ENCODE results near the gene NINJ1. TPM values are rescaled to one million over a fixed set of nuclear protein-coding genes. Genes with fewer than 3 reads are reported as not detected.
"Not testable (repeated sequence)": the region's sequence is repeated elsewhere in the genome, so short reads cannot be mapped to it uniquely, and the experiment has no call there.

Gene NINJ1
- total RNA-seq, 4 donors from 2014 or later = 58.8 to 81.6 (median 75.2) TPM

DNA sequence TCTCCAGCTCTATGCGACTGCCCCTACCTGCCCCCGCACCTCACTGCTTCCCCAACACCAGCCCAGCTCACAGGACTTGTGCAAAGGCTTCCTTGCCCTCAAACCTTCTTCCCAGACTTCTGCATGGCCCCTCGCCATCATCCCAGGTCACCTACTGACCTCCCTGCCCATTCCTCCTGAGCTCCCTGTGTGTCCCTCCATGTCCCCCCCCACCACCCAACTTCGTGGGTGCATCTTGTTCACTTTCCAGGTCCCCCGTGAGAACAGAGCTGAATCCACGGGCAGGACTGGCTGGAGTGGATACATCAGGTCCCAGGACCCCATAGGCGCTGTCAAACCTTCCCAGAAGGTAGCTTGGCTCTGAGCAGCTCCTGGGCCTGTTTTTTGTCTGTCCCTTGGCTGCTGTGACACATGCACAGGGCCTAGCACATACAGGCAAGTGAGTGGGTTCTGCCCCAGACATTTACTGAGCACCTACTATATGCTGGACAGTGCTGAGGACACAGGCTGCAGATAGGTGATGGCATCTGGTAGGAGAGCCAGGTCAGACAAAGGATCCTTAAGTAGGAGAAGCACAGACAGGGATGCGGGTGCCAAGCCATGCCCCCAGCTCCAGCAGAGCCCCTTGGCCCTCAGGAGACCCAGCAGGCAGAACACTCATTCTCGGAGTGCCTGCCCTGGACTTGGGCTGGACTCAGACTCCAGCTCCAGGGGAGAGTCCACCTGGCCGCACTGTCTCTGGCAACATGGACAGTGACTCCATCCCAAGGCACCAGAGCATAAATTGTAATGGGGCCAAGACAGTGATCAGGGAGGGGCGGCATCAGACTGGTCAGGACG lies 15.0 kb downstream of the NINJ1 start:
- peaks cover 0 to 41% of the 10 kb centered on the region in 2 donors for H3K36me3 ChIP-seq
- no peaks in the 10 kb centered on the region for H3K27me3 ChIP-seq
- no peak for ATAC-seq
- TF ChIP-seq EP300 (IDR thresholded peaks at IDR 0.05) = no peak
- TF ChIP-seq POLR2A (IDR thresholded peaks at IDR 0.05) = no peak
- no peak for TF ChIP-seq POLR2AphosphoS5 (IDR thresholded peaks at IDR 0.05)
- TF ChIP-seq CTCF (IDR thresholded peaks at IDR 0.05) = no peak
- H3K27ac ChIP-seq = peak overlapping the region in 3 of 4 donors; percentile 81 to 87 (median 82)
- H3K4me3 ChIP-seq = no peak overlapping the region
- no peaks in the 10 kb centered on the region for H3K9me3 ChIP-seq
- peaks cover 3 to 43% (median 17%) of the 10 kb centered on the region in 3 donors for H3K4me1 ChIP-seq
- WGBS, 2 donors (ENCODE audit: low coverage in 1 of 2) = 79 to 85% methylated on average over 2 to 9 of the region's 12 CpGs

DNA sequence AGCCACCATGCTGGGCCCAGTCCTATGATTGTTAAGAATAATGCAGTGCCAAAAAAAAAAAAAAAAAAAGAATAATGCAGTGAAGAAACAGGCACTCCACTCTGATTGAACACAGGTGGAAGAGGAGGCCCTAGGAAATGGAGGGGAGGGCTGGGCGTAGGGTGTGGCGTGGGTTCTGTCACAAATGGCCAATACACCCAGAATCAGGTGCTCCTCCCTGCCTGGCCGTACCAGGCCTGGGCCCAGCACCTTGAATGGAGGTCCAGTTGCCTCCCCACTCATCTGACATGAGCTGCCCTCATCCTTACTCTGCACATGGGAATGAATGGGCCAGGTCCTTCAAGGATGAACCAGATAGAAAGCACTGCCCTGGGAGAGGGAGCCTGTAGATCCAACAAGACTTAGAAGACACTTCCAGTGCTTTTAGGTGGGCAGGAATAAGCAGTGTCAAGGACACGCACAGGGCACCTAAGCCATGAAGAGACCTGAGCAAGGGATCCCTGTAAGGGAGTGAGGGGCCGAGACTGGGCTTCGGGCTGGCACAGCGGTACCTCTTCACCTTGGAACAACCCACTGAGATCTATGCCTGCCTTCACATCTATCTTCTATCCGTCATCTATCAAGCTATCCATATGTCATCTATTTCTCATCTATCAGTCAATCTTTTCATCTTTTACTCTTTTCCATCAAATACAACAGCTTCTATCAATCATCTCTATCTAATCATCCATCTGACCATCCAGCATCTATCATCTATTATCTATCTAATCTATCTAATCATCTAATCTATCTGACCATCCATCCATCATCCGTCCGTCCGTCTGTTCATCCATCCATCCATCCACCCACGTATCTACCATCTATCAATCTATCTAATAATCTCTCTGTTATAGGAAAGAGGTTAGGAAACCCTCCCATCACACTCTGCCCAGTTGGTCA lies 15.9 kb downstream of the NINJ1 start:
- TF ChIP-seq POLR2AphosphoS5 (IDR thresholded peaks at IDR 0.05) (no peak), EP300 (IDR thresholded peaks at IDR 0.05) (no peak), CTCF (IDR thresholded peaks at IDR 0.05) (no peak), POLR2A (IDR thresholded peaks at IDR 0.05) (no peak)
- H3K4me1 ChIP-seq = peaks cover 3 to 43% (median 17%) of the 10 kb centered on the region in 3 donors
- no peak overlapping the region for H3K4me3 ChIP-seq
- H3K36me3 ChIP-seq = peaks cover 0 to 41% of the 10 kb centered on the region in 2 donors
- H3K27me3 ChIP-seq = no peaks in the 10 kb centered on the region
- no peak overlapping the region for H3K27ac ChIP-seq
- WGBS, 2 donors (ENCODE audit: low coverage in 1 of 2) = 94 to 96% methylated on average over 8 of the region's 12 CpGs
- ATAC-seq = no peak
- H3K9me3 ChIP-seq = no peaks in the 10 kb centered on the region

- 88 to 100% methylated on average over 1 to 9 of the region's 9 CpGs for WGBS, 2 donors (ENCODE audit: low coverage in 1 of 2)
- H3K27me3 ChIP-seq, H3K4me3 ChIP-seq, H3K9me3 ChIP-seq, ATAC-seq, H3K27ac ChIP-seq: not testable (repeated sequence)
- H3K36me3 ChIP-seq = peaks cover 0 to 41% of the 10 kb centered on the region in 2 donors
- peaks cover 3 to 39% (median 17%) of the 10 kb centered on the region in 3 donors for H3K4me1 ChIP-seq
Observed at GRCh38 chr9:93117521-93117920, 16.5 kb downstream of the NINJ1 start.

DNA sequence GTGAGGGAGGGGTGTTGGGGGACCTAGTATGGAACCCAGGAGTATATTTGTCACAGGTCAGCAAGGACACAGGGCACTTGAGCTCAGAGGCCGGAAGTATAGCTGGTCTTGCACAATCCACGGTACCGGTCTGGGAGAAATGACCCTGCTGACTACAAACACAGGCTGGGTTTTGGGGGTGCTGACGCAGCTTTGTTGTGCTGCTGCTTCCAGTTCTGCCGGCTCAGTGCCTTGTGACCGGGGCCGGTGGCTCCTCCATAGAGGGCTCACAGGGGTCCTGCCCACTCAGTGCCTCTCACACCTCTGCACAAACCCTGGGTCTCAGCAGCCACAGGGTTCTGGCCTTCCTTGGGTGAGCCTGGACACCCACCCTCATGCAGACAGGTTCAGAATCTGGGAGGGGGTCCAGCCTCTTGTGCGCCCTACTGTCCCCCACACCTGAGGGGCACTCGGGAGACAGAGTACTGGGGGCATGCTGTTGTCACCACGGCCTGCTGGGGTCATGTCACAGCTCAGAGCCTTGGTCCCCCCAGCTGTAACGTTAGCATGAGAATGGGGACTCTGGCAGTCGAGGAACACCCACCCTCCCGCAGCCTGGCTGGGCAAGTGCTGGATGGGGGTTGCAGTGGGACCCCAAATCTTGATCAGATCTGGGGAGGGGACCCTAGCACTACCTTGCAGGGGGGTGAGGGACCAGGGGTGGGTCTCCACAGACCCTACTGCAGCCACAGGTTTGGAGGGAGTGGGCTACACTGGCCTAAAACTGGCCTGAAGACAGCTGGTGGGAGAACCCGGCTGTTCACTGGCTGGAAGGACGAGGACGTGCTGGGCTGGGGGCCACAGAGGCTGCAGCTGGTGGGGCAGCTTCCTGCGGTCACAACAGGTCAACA lies 17.7 kb downstream of the NINJ1 start:
- peak; percentile 48 for ATAC-seq
- peak overlapping the region in 2 of 4 donors; percentile 18 to 62 for H3K27ac ChIP-seq
- no peaks in the 10 kb centered on the region for H3K9me3 ChIP-seq
- TF ChIP-seq POLR2A (IDR thresholded peaks at IDR 0.05) (peak in 1 of 2 donors; percentile 10), EP300 (IDR thresholded peaks at IDR 0.05) (no peak), POLR2AphosphoS5 (IDR thresholded peaks at IDR 0.05) (peak; percentile 46)
- 53% methylated on average over 4 of the region's 17 CpGs; no CpG with 5 or more reads in 1 of the 2 donors for WGBS, 2 donors (ENCODE audit: low coverage in 1 of 2)
- H3K27me3 ChIP-seq = no peaks in the 10 kb centered on the region
- peaks cover 3 to 32% (median 17%) of the 10 kb centered on the region in 3 donors for H3K4me1 ChIP-seq
- H3K36me3 ChIP-seq = peaks cover 0 to 41% of the 10 kb centered on the region in 2 donors
- H3K4me3 ChIP-seq = no peak overlapping the region

DNA sequence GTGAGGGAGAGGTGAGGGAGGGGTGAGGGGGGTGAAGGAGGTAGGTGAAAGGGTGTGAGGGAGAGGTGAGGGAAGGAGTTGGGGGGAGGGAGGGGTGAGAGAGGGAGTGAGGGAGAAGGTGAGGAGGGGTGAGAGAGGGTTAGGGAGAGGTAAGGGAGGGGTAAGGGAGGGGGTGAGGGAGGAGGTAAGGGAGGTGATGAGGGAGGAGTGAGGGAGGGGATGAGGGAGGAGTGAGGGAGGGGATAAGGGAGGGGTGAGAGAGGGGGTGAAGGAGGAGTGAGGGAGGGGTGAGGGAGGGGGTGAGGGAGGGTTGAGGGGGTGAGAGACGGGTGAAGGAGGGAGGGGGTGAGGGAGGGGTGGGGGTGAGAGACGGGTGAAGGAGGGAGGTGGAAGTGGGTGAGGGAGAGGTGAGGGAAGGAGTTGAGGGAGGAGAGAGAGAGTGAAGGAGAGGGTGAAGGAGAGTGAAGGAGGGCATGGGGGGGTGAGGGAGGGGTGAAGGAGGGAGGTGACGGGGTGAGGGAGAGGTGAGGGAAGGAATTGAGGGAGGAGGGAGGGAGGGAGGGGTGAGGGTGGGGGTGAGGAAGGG lies 18.5 kb downstream of the NINJ1 start:
- no peak for ATAC-seq
- Histone ChIP-seq H3K36me3 (peaks cover 0 to 43% of the 10 kb centered on the region in 2 donors), H3K9me3 (no peaks in the 10 kb centered on the region), H3K27me3 (no peaks in the 10 kb centered on the region), H3K27ac (peak overlapping the region in 2 of 4 donors; percentile 18 to 62), H3K4me3 (no peak overlapping the region), H3K4me1 (peaks cover 3 to 26% (median 15%) of the 10 kb centered on the region in 3 donors)
- WGBS, 2 donors (ENCODE audit: low coverage in 1 of 2) = 43% methylated on average over 2 of the region's 3 CpGs; no CpG with 5 or more reads in 1 of the 2 donors
- TF ChIP-seq CTCF (IDR thresholded peaks at IDR 0.05) = no peak
- TF ChIP-seq EP300 (IDR thresholded peaks at IDR 0.05) = no peak
